GM12878 (cell line): ENCODE results near the gene CORO1C. TPM values are rescaled to one million over a fixed set of nuclear protein-coding genes. Genes with fewer than 3 reads are reported as not detected.
"Not testable (repeated sequence)": the region's sequence is repeated elsewhere in the genome, so short reads cannot be mapped to it uniquely, and the experiment has no call there.

Source experiments
- ATAC-seq: fragments of 200-7000 bp; cut with Tn5 transposase; 3 replicates; pipeline ENCODE4 v1.9.1; 2020; ENCODE audit warnings: mild to moderate bottlenecking, moderate library complexity
- BruUV-seq: library from RNA; stranded (reverse); fragments of 400-500 nt; replicated peaks from 2 replicates; lab custom pipeline; 2021; lab: Mats Ljungman, UMichigan
- CTCF ChIA-PET: fragments of 300-600 bp; sonication (Branson Sonifier 250); formaldehyde crosslinking; extraction: SDS; loops from one replicate; lab custom pipeline; 2021; ENCODE audit warnings: inconsistent platforms; lab: Yijun Ruan, JAX
- POLR2A ChIA-PET: fragments of 350-600 bp; formaldehyde crosslinking; extraction: SDS; loops from one replicate; lab custom pipeline; 2021; ENCODE audit warnings: inconsistent platforms; lab: Charles Lee
- RAD21 ChIA-PET: fragments of 300-600 bp; sonication (Branson Sonifier 250); formaldehyde crosslinking; loops from one replicate; lab custom pipeline; 2023; ENCODE audit warnings: antibody characterized with exemption; ENCODE audit not compliant: unreplicated experiment; lab: Charles Lee
- SMC1A ChIA-PET: fragments of 300-600 bp; sonication (Branson Sonifier 250); formaldehyde crosslinking; loops from one replicate; lab custom pipeline; 2023; ENCODE audit not compliant: unreplicated experiment, uncharacterized antibody; lab: Charles Lee
- DNase-seq: peaks from one replicate; pipeline ENCODE4 v3.0.0-alpha.2; 2011; ENCODE audit warnings: low read depth, low spot score
- FAIRE-seq: peaks from 3 replicates; lab custom pipeline; 2011; peaks lifted over from hg19 to GRCh38; lab: Jason Lieb, UNC
- H2AFZ ChIP-seq: 2 replicates; pipeline ENCODE4 v1.6.0; 2011; ENCODE audit warnings: low read depth, low read length, control low read depth; ENCODE audit not compliant: control insufficient read depth
- H3K27ac ChIP-seq: 2 replicates; pipeline ENCODE4 v1.5.1; 2011; ENCODE audit warnings: control low read depth; ENCODE audit not compliant: control insufficient read depth, insufficient read depth
- H3K27me3 ChIP-seq, 2 experiments: replicated peaks in 1 of 2; 2 replicates each; pipeline versions ENCODE4 v1.6.0 to v1.6.1; 2011; ENCODE audit warnings: low read length in 1 of 2; ENCODE audit not compliant: control insufficient read depth in 2 of 2, insufficient read depth in 2 of 2
- H3K36me3 ChIP-seq, 2 experiments: 2 replicates each; pipeline ENCODE4 v1.5.1; 2011; ENCODE audit warnings: low read length in 1 of 2; ENCODE audit not compliant: control insufficient read depth in 2 of 2, insufficient read depth in 2 of 2
- H3K4me1 ChIP-seq: 2 replicates; pipeline ENCODE4 v1.6.1; 2011; ENCODE audit warnings: mild to moderate bottlenecking, low read length, moderate library complexity, mixed read lengths; ENCODE audit not compliant: control insufficient read depth, insufficient read depth
- H3K4me2 ChIP-seq: 2 replicates; pipeline ENCODE4 v1.6.0; 2011; ENCODE audit warnings: control low read depth; ENCODE audit not compliant: control insufficient read depth, insufficient read depth
- H3K4me3 ChIP-seq: fragments of 200-600 bp; sonication (generic); 2 replicates; pipeline ENCODE4 v1.5.1; 2016
- H3K79me2 ChIP-seq: 2 replicates; pipeline ENCODE4 v1.6.0; 2011; ENCODE audit warnings: low read length; ENCODE audit not compliant: control insufficient read depth, insufficient read depth
- H3K9ac ChIP-seq: 2 replicates; pipeline ENCODE4 v1.8.0; 2011; ENCODE audit warnings: low read length, control low read depth, mixed read lengths; ENCODE audit not compliant: control insufficient read depth, insufficient read depth
- H3K9me3 ChIP-seq: replicated peaks from 3 replicates; pipeline ENCODE4 v1.5.1; 2011; ENCODE audit warnings: mild to moderate bottlenecking, low read length; ENCODE audit not compliant: control insufficient read depth, insufficient read depth
- H4K20me1 ChIP-seq: 2 replicates; pipeline ENCODE4 v1.6.0; 2011; ENCODE audit not compliant: control insufficient read depth, insufficient read depth
- LARP7 ChIP-seq: fragments of 450-650 bp; IDR thresholded peaks from 2 replicates; pipeline ENCODE4 v1.6.1; 2017; ENCODE audit warnings: mild to moderate bottlenecking
- MTA3 ChIP-seq: IDR thresholded peaks from 2 replicates; pipeline ENCODE4 v1.6.1; 2012; ENCODE audit warnings: low read length, inconsistent platforms, borderline replicate concordance
- NFXL1 ChIP-seq: fragments of 450-650 bp; IDR thresholded peaks from 2 replicates; pipeline ENCODE4 v1.6.1; 2017; ENCODE audit warnings: antibody characterized with exemption, mild to moderate bottlenecking, borderline replicate concordance
- WGBS: methylation state at CpG from one replicate; pipeline ENCODE4 v1.1.6; 2016; ENCODE audit warnings: low lambda C conversion rate; ENCODE audit not compliant: insufficient replicate concordance, insufficient coverage; ENCODE audit errors: missing lambda C conversion rate; 5-methylcytosine and 5-hydroxymethylcytosine counted together
- in situ Hi-C: fragments of 300-500 bp; cut with MboI; formaldehyde crosslinking; loops from 9 replicates; pipeline ENCODE4 v1.14.3; 2018; ENCODE audit warnings: mixed read lengths
- intact Hi-C: fragments of 100-400 bp; cut with micrococcal nuclease; formaldehyde crosslinking; loops from one replicate; pipeline ENCODE4 v1.14.2; 2022; ENCODE audit not compliant: unreplicated experiment
- polyA plus RNA-seq, 11 experiments: library from polyadenylated mRNA; depleted of rRNA in 4 of 11; unstranded in 6 of 11; stranded (reverse) in 5 of 11; fragments of >200 nt; fragmentation: Nextera tagmentation in 4 of 11; fragmentation: Illumina TruSeq in 1 of 11; extraction: Ambion mirVana in 4 of 11; extraction: Trizol in 1 of 11; gene quantifications; 1 replicate in 1 of 11; 2 replicates in 10 of 11; pipeline versions ENCODE4 v1.2.1 to v1.2.3, GENCODE V29; 2011 to 2016; ENCODE audit warnings: inconsistent platforms in 2 of 11, missing spikeins in 2 of 11, low read depth in 1 of 11
- total RNA-seq, 4 experiments: library from RNA; depleted of rRNA in 3 of 4; stranded (reverse); fragments of >200 nt in 3 of 4; fragmentation: Illumina TruSeq in 1 of 4; extraction: Trizol in 1 of 4; gene quantifications; 2 replicates each; pipeline versions ENCODE4 v1.2.1 to v1.2.3, GENCODE V29; 2013 to 2021

Gene CORO1C
- total and polyA plus RNA-seq, 10 of the 15 experiments (the other 5 are each of a cell fraction or from before 2014, with no cell fraction given) = 52.7 to 254 (median 171) TPM

DNA sequence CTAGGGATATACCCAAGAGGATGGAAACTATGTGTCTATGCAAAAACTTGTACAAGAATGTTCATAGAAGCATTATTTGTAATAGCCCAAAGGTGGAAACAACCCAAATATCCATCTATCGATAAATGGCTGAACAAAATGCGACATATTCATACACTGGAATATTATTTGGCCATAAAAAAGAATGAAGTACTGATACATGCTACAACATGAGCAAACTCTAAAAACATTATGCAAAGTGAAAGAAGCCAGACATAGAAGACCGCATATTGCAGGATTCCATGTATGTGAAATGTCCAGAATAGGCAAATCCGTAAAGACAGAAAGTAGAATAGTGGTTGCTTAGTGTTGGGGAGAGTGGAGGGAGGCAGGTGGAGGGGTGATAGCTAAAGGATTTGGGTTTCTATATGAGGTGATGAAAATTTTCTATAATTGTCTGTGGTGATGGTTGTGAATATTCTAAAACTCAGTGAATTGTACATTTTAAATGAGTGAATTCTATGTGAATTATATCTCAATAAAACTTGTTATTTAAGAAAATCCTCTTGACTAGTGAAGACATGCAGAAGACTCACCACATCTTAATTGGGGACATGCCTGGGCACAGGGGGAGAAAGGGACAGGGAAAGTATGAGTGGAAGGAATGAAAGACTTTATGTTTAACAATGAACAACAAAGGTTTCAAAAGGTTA is 67.8 kb downstream of the CORO1C start (continued):
- TF ChIP-seq NFXL1 (no peak), MTA3 (0 out of 2 replicates have a peak, but pooled peaks have one; percentile 46), LARP7 (0 out of 2 replicates have a peak, but pooled peaks have one; percentile 10)

DNA sequence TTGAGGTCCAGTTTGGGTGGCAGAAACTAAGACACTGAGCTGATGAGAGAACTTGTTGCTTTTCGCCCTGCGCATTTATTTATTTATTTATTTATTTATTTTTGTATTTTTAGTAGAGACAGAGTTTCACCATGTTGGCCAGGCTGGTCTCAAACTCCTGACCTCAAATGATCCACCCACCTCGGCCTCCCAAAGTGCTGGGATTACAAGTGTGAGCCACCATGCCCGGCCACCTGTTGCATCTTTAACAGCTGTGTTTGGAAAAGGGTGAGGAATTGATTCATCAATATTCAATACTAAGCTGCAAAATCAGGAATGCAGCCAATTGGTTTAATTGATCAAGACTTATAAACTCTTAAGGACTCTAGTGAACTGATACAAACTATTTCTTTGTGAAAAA is 73.2 kb downstream of the CORO1C start:
- H3K27ac ChIP-seq, DNase-seq, FAIRE-seq, in situ Hi-C loops, H3K9me3 ChIP-seq, H3K9ac ChIP-seq, ATAC-seq, BruUV-seq, H3K4me2 ChIP-seq, H3K4me3 ChIP-seq, intact Hi-C loops, H4K20me1 ChIP-seq, H3K27me3 ChIP-seq, H2AFZ ChIP-seq, H3K4me1 ChIP-seq: not testable (repeated sequence)
- H3K79me2 ChIP-seq = peaks cover 15% of the 10 kb centered on the region
- RAD21 ChIA-PET = interaction anchor here (1.0 kb wide), 1 partner anchor 22 kb away, joined by 3 read pairs; no protein-coding TSS in a partner anchor
- 97% methylated on average over 4 of the region's 4 CpGs for WGBS
- SMC1A ChIA-PET = interaction anchor here (0.7 to 1.3 kb wide), 3 partner anchors 21 to 117 kb away, joined by 3 read pairs; no protein-coding TSS in a partner anchor
- CTCF ChIA-PET = interaction anchor here (1.4 kb wide), 1 partner anchor 145 kb away, joined by 4 read pairs; no protein-coding TSS in a partner anchor
- H3K36me3 ChIP-seq = peaks cover 19 to 42% of the 10 kb centered on the region in 2 experiments
- POLR2A ChIA-PET = interaction anchor here (0.6 kb wide), 1 partner anchor 296 kb away, joined by 4 read pairs; no protein-coding TSS in a partner anchor
